Measurements from ENCODE around the gene ACR. TPM values are rescaled to one million over a fixed set of nuclear protein-coding genes. Genes with fewer than 3 reads are reported as not detected.

The ACR gene
- total RNA-seq, 1 donor from 2014 or later, result 0.45 TPM

DNA sequence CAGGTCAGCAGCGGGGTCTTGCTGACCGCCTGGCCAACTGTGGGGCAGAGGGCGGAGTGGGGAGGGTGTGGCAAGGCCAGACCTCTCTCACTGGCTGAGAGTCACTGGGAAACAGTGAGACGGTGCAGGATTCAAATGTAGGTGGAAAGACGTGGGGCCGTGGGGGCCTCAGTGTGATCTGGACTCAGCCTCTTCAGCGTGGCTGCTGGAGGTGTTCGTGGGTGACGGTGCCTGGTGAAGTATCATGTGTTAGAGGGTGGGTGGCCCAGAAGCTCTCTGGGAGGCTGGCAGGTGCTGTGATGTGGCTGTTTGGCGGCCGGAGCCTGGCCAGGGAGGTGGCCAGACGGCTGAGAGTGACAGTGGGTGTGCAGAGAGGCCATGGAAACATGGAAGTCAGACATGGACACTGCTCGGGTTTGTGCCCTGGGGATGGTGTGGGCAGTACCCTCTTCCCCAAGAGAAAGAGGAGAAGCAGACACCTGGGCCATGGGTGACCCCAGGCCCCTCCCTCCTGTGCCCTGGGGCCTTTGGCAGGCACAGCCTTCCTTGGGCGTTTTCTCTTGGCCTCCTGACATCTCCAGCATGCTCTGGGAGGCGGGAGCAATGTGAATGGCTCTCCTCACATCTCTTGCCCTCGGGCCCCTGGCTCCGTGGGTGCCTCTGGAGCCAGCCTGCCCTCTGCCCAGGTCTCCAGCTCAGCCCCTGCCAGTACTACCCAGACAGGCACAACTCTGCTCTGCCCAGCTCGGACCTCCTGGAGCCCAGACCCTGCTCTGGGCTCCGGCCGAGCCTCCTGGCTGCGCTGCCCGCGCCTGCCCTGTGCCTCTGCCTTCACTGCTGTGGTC, 10.1 kb upstream of the ACR start:
- no peaks in the 10 kb centered on the region for H3K27me3 Mint-ChIP-seq (ENCODE audit: low read depth)
- H3K27ac Mint-ChIP-seq (ENCODE audit: unreplicated experiment), result no peak overlapping the region
- no peaks in the 10 kb centered on the region for H3K4me1 Mint-ChIP-seq (ENCODE audit: low read depth)
- peaks cover 1% of the 10 kb centered on the region for H3K36me3 Mint-ChIP-seq (ENCODE audit: low read depth)
- H3K9me3 Mint-ChIP-seq (ENCODE audit: low read depth), result no peaks in the 10 kb centered on the region
- DNase-seq (ENCODE audit: low spot score), result peak; percentile 75
- H3K4me3 Mint-ChIP-seq (ENCODE audit: unreplicated experiment), result no peak overlapping the region
- TF ChIP-seq, protein P1, sequence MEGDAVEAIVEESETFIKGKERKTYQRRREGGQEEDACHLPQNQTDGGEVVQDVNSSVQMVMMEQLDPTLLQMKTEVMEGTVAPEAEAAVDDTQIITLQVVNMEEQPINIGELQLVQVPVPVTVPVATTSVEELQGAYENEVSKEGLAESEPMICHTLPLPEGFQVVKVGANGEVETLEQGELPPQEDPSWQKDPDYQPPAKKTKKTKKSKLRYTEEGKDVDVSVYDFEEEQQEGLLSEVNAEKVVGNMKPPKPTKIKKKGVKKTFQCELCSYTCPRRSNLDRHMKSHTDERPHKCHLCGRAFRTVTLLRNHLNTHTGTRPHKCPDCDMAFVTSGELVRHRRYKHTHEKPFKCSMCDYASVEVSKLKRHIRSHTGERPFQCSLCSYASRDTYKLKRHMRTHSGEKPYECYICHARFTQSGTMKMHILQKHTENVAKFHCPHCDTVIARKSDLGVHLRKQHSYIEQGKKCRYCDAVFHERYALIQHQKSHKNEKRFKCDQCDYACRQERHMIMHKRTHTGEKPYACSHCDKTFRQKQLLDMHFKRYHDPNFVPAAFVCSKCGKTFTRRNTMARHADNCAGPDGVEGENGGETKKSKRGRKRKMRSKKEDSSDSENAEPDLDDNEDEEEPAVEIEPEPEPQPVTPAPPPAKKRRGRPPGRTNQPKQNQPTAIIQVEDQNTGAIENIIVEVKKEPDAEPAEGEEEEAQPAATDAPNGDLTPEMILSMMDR (IDR thresholded peaks at IDR 0.05), result no peak

DNA sequence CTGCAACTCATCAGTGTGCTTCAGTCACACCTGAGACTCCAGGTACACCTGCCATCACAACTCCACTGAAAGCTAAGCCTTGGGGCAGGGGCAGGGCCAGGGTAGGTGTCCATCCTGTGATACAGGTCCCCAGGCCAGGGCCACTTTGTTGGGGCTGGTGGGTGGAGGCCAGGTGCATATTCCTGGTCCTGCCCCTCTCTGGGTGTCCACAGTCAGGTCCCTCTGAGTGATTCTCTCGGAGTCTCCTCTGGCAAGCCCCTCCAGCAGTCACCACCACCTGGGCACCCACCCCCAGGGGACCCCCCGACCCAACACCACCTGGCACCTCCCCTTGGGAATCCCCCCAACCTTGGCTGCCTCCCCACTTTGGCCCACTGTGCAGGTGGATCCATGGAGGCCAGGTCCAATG, 9.5 kb upstream of the ACR start:
- Mint-ChIP-seq H3K4me3 (ENCODE audit: unreplicated experiment) (no peak overlapping the region), H3K9me3 (ENCODE audit: low read depth) (no peaks in the 10 kb centered on the region), H3K27ac (ENCODE audit: unreplicated experiment) (no peak overlapping the region), H3K27me3 (ENCODE audit: low read depth) (peaks cover 2% of the 10 kb centered on the region), H3K36me3 (ENCODE audit: low read depth) (no peaks in the 10 kb centered on the region), H3K4me1 (ENCODE audit: low read depth) (peaks cover 4% of the 10 kb centered on the region)
- DNase-seq (ENCODE audit: low spot score), result peak; percentile 79
- TF ChIP-seq, protein P1 (IDR thresholded peaks at IDR 0.05), result no peak

DNA sequence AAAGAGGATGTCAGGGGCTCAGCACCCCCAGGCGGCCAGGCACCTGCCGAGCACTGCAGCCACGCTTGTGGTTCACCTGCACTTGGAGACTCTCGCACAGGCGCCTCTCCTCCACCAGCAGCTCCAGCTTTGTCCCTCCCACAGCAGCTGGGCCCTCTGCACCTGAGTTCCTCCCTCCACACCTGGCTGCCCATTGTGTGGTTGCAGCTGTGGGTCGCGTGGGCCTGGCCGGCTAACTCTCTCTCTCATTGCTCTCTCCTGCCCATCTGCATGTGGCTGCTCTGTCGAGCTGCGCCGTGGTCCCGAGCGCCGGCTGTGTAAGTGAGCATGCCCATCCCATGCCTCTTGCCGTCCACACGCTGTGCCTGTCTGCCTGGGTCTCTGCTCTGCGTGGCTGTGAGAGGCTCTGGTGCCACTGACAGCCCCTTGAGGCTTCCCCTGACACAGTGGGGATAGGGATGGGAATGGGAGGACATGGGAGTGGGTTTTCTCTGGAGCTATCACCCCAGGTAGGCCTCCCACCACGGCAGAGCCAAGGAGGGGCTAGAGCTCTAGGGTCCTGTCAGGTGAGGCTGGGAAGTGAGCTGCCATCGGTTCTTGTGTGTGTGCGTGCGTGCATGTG, 8.5 kb upstream of the ACR start:
- DNase-seq (ENCODE audit: low spot score), result peak; percentile 86
- peaks cover 5% of the 10 kb centered on the region for H3K4me1 Mint-ChIP-seq (ENCODE audit: low read depth)
- no peaks in the 10 kb centered on the region for H3K9me3 Mint-ChIP-seq (ENCODE audit: low read depth)
- TF ChIP-seq, protein P1 (IDR thresholded peaks at IDR 0.05), result no peak
- no peak overlapping the region for H3K4me3 Mint-ChIP-seq (ENCODE audit: unreplicated experiment)
- H3K27ac Mint-ChIP-seq (ENCODE audit: unreplicated experiment), result no peak overlapping the region
- no peaks in the 10 kb centered on the region for H3K36me3 Mint-ChIP-seq (ENCODE audit: low read depth)
- H3K27me3 Mint-ChIP-seq (ENCODE audit: low read depth), result peaks cover 7% of the 10 kb centered on the region

DNA sequence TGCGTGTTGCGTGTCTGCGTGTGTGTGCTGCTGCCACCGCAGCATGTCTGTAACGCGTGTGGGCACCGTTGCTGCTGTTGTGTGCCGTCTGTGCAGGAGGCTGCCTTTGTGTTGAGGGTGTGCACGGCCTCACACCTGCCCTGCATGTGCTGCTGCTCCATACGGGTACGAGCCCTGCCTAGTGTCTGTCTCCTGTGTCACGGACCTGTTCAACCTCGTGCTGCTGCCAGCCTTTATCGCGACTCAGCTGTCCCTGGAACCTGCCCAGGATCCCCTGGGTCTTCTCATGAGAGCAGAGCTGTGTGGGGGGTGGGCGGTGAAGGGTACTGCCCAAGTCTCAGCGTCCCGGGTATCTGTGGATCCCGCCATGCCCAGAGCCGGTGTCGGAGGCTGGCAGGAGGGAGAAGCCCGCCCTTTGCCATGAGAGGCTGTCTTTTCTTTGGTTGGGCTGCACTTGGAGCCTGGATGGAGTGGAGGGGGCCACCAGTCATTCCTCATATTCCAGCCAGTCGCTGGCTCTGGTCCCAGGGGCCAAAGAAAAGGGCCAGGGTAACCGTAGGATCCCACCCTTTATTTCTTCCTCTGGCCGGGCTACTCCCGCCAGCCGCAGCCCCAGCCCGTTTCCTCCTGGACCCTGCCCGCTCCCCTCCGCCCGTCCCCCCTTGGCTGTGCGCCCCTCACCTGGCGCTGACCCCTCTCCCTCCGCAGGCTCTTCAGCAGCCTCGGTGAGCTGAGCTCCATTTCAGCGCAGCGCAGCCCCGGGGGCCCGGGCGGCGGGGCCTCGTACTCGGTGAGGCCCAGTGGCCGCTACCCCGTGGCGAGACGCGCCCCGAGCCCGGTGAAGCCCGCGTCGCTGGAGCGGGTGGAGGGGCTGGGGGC, 7.8 kb upstream of the ACR start:
- TF ChIP-seq, protein P1 (IDR thresholded peaks at IDR 0.05), result no peak
- peak; percentile 86 for DNase-seq (ENCODE audit: low spot score)
- no peak overlapping the region for H3K4me3 Mint-ChIP-seq (ENCODE audit: unreplicated experiment)
- H3K27me3 Mint-ChIP-seq (ENCODE audit: low read depth), result peaks cover 7% of the 10 kb centered on the region
- H3K4me1 Mint-ChIP-seq (ENCODE audit: low read depth), result peaks cover 5% of the 10 kb centered on the region
- no peaks in the 10 kb centered on the region for H3K36me3 Mint-ChIP-seq (ENCODE audit: low read depth)
- H3K27ac Mint-ChIP-seq (ENCODE audit: unreplicated experiment), result no peak overlapping the region
- H3K9me3 Mint-ChIP-seq (ENCODE audit: low read depth), result no peaks in the 10 kb centered on the region

Measured in chondrocyte (in vitro differentiated cells).